Cardiac septum (tissue), 1 donor: Measurements from ENCODE around the gene ZBTB7C. TPM values are rescaled to one million over a fixed set of nuclear protein-coding genes. Genes with fewer than 3 reads are reported as not detected.

Source experiments
- DNase-seq: peaks from one replicate; pipeline ENCODE4 v3.0.0-alpha.2; 2020; ENCODE audit warnings: low spot score
- intact Hi-C: fragments of 100-400 bp; cut with DNase I; formaldehyde crosslinking; loops from one replicate; pipeline ENCODE4 v1.14.0; 2022
- total RNA-seq: library from RNA; stranded (reverse); fragmentation: NEBNext Ultra II Directional; extraction: Animal tissue kit (Norgen Biotek cat#: 25700); gene quantifications from one replicate; pipeline ENCODE4 v1.2.1, GENCODE V29; 2021
- donor health status: DM: no; HTN: no; CAD: no.

ZBTB7C gene
- total RNA-seq, 1 donor from 2014 or later: 8.0 TPM

DNA sequence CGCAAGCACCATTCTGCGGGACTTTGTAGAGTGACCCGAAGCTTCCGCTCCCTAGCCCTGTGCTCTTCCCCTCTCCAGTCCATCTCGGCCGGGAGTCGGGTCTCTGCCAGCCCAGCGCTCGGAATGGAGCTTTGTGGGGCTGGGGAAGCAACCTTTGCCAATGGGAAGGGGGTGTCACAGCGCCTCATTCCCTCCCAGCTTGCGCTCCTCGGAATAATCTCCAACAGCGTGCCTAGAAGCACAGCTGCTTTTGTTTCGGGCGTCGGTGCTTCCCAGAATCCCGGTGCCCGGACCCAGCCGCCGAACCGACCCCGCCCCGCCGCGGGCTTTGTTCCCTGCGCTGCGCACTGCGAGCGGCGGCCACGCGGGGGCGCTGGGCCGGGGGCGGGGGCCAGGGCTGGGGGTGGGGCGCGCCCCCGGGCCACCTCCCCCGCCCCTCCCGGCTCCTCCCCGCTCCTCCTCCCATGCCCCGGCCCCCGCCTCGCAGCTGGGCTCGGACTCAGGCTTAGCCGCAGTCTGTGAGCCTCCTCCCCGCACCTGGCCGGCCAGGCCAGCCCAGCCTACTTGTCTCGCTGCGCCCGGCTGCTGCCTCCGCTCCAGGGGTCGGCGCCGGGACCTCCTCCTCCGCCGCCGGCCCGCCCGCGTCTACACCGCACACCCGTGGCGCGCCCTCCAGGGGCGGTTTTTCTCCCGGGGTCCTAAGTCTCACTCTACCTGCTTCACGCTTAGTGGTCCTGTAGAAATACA, 401.1 kb downstream of the ZBTB7C start:
- intact Hi-C loops: loop anchor here (5.0 kb wide), 1 partner anchor 236 kb away; no protein-coding TSS in a partner anchor
- DNase-seq: no peak

DNA sequence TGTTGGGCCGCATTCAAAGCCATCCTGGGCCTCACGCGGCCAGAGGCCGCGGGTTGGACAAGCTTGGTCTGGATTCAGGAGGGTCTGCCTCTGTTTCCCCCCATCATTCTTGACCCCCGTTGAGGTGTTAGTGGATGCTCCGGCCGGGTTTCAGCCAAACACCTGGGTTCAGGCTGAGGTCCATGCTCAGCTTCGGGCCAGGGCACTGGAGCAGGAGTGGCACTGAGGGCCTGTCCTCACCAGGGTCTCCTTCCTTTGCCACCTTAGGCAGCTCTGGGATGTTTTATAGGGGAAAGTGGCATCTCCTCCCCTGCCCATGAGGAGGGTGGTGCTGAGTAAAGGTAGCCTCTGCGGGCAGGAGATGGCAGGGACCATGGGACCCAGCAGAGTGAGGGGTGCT, 401.8 kb downstream of the ZBTB7C start:
- intact Hi-C loops: loop anchor here (5.0 kb wide), 1 partner anchor 235 kb away; no protein-coding TSS in a partner anchor
- no peak for DNase-seq

DNA sequence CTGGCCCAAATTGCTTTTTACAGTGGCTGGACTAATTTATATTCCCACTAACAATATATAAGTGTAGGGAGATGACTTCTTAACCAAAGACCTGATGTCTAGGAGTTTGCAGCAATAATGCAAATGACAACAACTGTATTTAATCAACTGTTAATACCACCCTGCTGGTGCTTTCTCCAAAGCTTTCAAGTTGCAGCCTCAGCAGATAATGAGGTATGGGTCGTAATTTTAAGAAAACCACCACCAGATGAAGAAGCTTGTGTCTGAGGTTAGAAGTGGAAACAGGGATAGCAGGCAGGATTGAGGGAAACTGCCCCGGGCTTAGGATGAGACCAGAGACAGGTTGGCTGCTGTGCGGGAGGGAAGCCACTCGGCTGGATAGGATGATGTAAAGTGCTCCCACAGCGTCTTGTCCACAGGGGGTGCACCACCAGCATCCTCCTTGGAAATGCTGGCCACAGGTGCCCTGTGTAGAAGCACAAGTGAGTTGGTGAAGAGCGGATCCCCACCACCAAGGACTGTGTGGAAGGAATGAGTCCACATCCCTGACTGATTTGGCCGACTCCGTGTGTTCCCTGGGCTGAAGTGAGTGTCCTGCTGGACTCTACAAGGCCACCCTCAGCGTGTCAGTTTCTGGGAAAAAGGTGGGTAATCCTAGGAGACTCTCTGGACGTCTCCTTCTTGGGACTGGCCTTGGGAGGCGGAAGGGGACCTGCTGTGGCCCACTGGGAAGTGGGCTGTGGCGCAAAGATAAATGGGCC, 402.6 kb downstream of the ZBTB7C start:
- intact Hi-C loops: loop anchor here (5.0 kb wide), 1 partner anchor 234 kb away; no protein-coding TSS in a partner anchor
- DNase-seq: no peak

DNA sequence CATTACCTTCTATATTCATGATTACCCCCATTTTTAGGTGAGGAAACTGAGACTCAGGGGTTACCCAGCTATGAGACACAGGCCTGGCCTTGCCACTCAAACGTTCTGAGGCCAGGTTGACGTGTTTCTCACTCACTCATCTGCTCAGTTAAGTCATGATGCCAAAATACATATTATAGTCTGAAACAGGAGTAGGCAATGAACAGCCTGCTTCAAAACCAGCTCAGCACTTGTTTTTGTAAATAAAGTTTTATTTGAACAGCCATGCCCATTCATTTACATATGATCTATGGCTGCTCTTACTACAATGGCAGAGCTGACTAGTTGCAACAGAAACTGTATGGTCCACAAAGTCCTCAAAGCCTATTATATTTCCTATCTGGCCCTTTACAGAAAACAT, 404.6 kb downstream of the ZBTB7C start:
- intact Hi-C loops: loop anchor here (5.0 kb wide), 2 partner anchors 72 to 142 kb away; partner anchors contain the start of gene SMAD2
- DNase-seq: no peak

DNA sequence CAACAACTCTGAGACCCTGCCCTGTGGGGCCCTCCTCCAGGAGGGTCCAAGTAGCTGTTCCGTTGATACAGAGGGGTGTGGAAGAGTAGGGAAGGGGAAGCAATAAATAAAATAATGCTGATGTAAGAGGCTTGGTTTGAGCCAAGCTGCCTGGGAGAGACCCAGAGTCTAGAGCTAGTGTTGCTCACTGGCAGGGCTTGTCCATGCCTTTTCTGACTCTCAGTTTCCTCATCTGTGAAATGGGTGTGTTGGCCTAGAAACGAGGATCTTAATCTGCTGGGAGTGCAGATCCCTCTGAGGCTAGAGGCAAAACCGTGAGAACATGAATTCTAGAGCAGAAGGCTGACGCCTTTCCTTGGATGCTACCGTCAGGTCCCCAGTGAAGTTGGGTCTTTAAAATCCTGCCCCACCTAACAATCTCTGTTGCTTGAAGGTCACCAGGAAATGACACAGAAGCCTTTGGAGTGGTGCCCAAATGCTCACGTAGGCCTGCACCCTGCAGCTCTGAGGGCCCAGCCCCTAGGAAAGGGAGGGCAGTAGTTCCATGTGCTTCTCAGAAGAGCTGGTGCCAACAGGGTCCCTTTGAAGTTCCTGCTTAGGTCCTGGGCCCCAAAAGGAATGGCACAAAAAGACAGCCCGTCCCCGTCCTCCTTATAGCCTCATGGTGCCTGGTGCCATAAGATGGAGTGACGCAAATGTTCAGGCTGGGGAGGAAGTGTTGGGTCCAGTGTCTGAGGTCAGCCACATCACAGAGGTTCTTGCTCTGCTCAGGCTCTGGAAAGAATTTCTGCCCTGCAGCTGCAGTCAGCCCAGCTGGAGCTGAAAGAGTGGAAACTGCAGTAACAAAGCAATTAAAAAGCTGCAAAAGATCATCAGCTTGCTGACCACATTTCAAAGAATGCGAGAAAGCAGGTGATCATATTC, 405.5 kb downstream of the ZBTB7C start:
- no peak for DNase-seq
- intact Hi-C loops: loop anchor here (5.0 kb wide), 2 partner anchors 71 to 141 kb away; partner anchors contain the start of gene SMAD2

DNA sequence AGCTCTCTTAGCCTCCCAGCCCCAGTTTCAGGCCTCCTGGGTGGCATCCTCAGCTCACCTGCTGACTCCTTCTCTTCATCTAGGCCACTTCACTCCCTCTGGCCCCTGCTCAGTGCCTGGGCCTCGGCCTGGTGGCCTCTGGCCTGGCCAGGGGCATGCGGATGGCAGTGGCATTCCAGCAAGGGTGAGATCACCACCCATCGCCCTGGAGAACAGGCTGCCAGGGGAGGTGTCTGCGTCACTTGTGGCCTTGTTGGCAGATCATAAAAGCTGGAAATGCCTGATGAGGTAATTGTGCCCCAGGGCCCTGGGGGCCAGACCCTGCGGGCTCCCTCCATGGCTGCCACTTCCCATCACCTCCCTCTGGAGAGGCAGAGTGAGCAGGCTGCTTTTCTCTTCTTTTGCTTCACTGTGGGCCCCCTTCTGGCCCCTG, 406.2 kb downstream of the ZBTB7C start:
- intact Hi-C loops: loop anchor here (5.0 kb wide), 2 partner anchors 71 to 141 kb away; partner anchors contain the start of gene SMAD2
- DNase-seq: no peak

DNA sequence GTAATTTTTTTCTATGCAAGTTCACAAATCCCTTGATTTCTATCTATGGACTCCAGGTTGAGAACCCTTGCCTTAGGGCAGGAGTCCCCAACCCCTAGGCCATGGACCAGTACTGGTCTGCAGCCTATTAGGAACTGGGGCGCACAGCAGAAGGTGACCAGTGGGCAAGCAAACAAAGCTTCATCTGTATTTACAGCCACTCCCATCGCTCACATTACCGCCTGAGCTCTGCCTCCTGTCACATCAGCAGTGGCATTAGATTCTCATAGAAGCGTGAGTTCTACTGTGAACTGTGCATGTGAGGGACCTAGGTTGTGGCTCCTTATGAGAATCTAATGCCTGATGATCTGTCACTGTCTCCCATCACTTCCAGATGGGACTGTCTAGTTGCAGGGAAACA, 408.5 kb downstream of the ZBTB7C start:
- no peak for DNase-seq
- intact Hi-C loops: loop anchor here (5.0 kb wide), 2 partner anchors 68 to 138 kb away; partner anchors contain the start of gene SMAD2

DNA sequence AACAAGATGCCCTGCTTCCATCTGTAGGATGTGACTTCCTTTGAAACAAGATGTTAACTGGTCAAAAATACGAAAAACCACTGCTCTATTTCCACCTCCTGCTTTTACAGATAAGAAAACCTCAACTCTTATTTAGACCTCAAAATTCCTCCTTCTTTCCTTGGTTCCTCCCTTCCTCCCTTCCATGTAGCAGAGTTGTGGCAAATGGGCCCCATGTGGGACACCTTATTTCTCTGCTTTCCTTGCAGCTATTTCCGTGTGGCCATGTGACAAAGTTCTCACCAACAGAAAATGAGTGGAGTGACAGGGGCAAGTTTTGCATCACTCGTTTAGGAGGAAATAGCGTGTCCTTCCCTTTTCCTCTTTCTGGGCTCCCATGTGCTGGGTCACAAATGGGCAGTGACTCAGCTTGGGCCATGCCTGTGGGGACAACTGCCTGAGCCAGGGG, 409.4 kb downstream of the ZBTB7C start:
- no peak for DNase-seq
- intact Hi-C loops: loop anchor here (5.0 kb wide), 2 partner anchors 68 to 138 kb away; partner anchors contain the start of gene SMAD2

DNA sequence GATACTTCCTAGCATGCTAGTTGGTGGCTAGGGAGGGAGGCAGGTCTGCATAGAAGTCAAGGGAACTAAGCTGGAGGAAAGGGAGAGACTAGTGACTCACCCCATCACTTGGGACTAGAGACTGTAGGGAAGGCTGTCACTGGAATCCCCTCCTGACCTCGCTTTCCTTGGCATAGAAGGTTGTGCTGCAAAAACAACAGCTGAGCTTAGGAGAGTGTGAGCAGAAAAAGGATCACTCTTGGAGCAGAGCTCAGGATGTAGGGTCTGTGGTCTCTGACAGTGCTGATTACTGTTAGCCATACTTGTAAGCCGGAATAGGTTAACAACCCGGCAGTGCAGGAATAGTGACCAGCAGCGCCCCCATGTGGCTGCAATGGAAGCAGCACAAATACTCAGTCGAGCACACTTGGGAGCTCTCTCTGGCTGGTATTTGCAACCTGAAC, 411.8 kb downstream of the ZBTB7C start:
- no peak for DNase-seq
- intact Hi-C loops: no loop called here

DNA sequence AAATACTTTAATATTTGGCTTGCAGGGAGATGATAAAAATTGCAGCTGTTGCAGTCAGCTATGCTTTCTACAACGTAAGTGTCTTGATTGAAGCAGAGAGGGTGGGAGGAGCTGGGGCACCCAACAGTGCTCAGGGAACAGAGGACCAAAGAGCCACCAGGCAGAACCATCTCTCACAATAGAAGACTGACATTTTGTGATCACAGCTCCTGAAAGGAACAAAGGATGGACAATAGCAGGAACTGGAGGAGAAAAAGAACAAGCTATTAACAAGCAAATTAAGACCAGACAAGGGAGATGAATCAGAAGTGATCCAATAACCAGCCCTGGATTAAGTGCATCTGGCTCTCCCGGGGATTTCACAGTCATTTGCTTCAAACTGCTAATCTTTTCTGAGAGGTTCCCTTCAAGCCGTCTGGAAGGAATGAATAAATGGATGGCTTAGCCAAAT, 413.1 kb downstream of the ZBTB7C start:
- no peak for DNase-seq
- intact Hi-C loops: no loop called here

DNA sequence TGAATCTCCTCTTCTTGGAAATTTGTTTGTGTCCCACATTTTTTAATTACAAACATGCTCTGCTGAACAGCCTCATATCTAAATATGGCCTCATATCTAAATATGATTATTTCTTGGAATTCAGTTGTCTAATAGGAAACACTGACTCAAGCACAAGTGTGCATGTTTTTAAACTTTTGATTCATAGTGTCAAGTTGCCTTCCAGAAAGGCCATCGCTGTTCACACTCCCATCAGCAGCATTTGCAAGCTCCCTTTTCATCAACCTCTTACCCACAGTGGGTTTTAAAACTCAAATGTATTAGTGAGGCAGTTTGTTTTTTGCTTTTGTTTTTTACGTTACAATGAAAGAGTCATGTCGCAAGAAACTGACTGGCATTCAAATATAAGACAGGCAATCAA, 413.5 kb downstream of the ZBTB7C start:
- no peak for DNase-seq
- intact Hi-C loops: no loop called here

DNA sequence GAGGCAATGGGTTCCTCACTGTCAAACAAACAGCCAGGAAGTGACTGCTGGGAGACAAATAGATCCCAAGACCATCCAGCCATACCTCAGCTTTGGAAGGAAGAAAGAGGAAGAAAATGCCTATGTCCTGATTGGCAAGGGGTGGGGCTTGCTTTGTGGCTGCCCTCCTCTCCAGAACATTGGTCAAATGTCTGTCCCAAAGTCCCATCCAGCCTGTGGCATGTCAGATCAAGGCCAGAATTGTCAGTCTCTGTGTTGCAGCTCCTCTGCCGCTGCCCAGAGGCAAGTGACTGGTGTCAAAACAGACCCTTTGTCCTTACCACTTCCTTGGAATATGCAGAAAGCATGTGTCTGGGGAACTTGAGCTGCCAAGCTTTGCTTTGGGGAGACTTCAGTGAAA, 415.8 kb downstream of the ZBTB7C start:
- intact Hi-C loops: no loop called here
- no peak for DNase-seq

DNA sequence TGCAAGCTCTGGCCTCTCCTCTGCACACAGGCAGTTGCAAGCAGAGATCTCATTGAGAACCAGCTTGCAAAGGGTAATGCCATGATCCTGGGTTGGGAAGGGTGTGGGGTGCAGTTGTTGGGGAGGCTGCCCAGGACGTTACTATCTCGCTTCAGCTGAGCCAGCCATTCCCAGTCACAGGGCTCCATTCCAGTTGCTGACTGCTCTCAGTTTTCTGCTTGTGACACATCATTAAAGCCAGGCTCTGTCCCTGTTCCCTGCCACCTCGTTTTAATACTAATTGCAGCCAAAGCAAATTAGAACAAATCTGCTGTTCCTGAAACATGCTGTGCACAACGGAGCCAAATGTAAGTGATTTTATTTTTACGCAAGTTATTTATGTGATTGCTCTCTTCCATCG, 416.2 kb downstream of the ZBTB7C start:
- no peak for DNase-seq
- intact Hi-C loops: no loop called here

DNA sequence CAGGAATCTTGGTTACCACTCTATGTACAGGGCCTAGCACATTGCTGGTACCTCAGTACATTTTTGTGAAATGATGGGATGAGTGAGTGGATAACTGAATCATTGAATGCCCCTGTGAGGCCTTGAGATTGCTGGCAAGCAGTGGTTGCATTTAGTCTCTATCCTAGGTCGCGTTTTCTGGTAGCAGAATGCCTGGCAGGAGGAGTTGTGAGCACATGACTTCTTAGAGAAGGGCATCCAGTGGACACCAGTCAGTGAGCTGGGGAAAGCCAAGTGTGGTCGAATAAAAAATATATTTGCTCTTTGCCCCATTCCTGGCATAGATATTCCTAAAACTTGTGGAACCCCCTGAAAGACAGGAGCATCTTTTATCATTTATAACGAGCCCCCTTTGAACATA, 416.9 kb downstream of the ZBTB7C start:
- intact Hi-C loops: no loop called here

DNA sequence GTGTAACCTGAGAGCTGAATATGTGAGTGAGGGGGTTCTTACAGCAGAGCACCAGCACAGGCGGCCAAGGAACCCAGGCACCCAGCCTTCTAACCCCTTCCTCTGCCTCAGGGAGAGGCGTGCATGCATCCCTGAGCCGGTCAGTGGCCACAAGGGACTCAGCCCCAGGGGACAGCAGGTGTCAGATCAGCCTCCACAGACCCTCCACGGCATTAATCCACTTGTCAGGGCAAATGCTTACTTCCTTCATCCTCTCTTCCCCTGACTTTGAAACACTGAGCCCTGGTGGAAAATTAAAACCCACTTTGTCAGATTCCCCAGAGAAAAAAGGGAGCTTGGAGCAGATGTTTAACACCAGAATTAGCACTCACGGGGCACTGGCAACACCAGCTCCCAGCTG, 418.2 kb downstream of the ZBTB7C start:
- intact Hi-C loops: no loop called here
- no peak for DNase-seq

More for the DNA sequence above, 416.9 kb downstream of the ZBTB7C start:
- DNase-seq: no peak

DNA sequence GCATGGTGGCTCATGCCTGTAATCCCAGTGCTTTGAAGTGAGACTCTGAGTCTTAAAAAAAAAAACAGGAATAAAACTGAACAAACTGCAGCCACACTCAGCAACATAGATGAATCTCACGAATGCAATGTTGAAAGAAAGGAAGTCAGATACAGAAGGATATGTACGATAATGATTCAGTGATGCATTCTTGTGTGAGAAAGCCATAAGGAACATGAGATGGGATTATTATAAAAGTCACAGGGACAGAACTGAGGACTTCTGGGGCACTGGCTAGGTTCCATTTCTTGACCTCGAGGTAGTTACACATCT, 421.8 kb downstream of the ZBTB7C start:
- intact Hi-C loops: no loop called here
- no peak for DNase-seq

DNA sequence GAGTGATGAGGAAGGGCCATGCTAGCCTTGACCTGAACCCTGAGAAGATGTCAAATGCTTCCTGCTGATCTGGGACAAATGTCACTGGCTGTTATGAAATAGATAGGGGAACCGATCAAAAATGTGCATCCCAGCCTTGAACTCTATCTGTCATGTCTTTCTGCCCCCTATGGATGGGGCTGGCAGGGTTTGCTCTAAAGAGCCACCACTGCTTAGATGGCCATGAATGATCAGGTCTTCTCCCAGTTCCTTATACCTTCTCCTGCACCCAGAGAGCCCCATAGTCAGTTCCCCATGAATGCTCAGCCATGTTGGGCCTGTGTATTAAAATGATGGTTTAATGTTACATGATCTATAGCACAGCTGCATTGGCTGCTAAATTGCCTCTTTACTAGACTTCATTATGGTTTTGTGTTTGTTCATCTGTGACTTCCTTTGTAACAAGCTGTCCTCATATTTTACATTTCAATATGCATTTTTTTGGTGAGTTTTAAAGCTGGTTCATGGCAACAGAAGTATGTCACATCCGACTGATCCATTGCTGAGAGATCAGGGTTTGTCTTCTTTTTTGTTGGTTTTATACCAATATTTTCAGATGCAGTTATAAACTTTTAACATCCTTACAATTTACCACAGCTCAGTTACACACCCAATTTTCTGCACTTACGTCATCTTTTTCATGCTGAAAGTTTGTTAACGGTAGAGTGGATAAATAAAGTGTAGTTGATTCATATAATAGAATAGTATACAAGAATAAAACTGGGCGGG, 422.4 kb downstream of the ZBTB7C start:
- intact Hi-C loops: no loop called here

DNA sequence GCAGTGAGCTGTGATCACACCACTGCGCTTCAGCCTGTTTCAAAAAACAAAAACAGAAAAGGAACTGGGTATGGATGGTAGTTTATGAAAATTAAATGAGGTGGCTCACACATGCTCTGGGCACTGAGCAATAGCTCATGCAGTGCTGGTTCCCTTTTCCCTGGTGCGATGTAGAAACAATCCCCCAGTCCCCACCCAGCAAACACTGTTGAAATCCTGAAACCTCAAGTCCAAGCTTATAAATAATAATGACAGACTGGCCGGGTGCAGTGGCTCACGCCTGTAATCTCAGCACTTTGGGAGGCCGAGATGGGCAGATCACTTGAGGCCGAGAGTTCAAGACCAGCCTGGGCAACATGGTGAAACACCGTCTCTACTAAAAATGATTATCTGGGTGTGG, 423.3 kb downstream of the ZBTB7C start:
- intact Hi-C loops: no loop called here
- DNase-seq: no peak

More for the DNA sequence above, 422.4 kb downstream of the ZBTB7C start:
- no peak for DNase-seq

DNA sequence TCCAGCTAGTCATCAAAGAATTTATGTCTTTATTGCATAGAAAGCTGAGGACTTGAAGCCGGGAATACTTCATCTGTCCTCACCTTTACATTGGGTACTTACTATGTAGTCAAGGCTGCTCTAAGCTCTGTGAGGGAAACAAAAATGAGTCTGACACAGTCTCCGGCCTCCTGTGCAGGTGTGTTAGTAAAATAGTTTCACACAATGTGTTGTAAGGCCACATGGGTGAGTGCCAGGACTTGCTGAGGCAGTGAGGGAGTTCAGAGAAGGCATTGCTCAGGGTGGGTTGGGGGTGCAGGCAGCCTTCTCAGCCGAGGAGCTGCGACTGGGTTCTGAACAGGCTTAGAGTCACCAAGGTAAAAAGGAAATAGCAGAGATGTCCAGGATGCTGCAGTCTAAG, 424.2 kb downstream of the ZBTB7C start:
- intact Hi-C loops: no loop called here
- DNase-seq: no peak
